Astrocyte (in vitro differentiated cells and primary cell): ENCODE results near the gene COLGALT1. TPM values are rescaled to one million over a fixed set of nuclear protein-coding genes. Genes with fewer than 3 reads are reported as not detected.

ENCODE experiments used
- DNase-seq: peaks from one replicate; pipeline ENCODE4 v3.0.0-alpha.2; 2010; ENCODE audit warnings: low read depth
- FAIRE-seq: peaks from 2 replicates; lab custom pipeline; 2011; peaks lifted over from hg19 to GRCh38; lab: Jason Lieb, UNC
- H2AFZ ChIP-seq: 2 replicates; pipeline ENCODE4 v1.6.0; 2012; ENCODE audit warnings: low read depth, low read length, inconsistent platforms
- H3K27ac ChIP-seq: 2 replicates; pipeline ENCODE4 v1.5.1; 2011; ENCODE audit warnings: low read depth, low read length, inconsistent platforms
- H3K27me3 ChIP-seq: 2 replicates; pipeline ENCODE4 v1.6.0; 2011; ENCODE audit warnings: low read length, inconsistent platforms; ENCODE audit not compliant: insufficient read depth
- H3K36me3 ChIP-seq: 2 replicates; pipeline ENCODE4 v1.5.1; 2011; ENCODE audit warnings: low read length, inconsistent platforms; ENCODE audit not compliant: insufficient read depth
- H3K4me1 ChIP-seq: 2 replicates; pipeline ENCODE4 v1.5.1; 2011; ENCODE audit warnings: low read length, inconsistent platforms; ENCODE audit not compliant: insufficient read depth
- H3K4me2 ChIP-seq: 2 replicates; pipeline ENCODE4 v1.6.0; 2012; ENCODE audit warnings: low read length, inconsistent platforms
- H3K4me3 ChIP-seq: 2 replicates; pipeline ENCODE4 v1.5.1; 2011; ENCODE audit warnings: low read depth, mild to moderate bottlenecking, low read length, inconsistent platforms; ENCODE audit not compliant: insufficient read depth
- H3K79me2 ChIP-seq: 2 replicates; pipeline ENCODE4 v1.6.0; 2012; ENCODE audit warnings: mild to moderate bottlenecking, low read length, inconsistent platforms; ENCODE audit not compliant: insufficient read depth
- H3K9ac ChIP-seq: 2 replicates; pipeline ENCODE4 v1.6.0; 2012; ENCODE audit warnings: mild to moderate bottlenecking, low read length, inconsistent platforms
- H3K9me3 ChIP-seq: 2 replicates; pipeline ENCODE4 v1.5.1; 2012; ENCODE audit warnings: low read depth, mild to moderate bottlenecking, low read length, inconsistent platforms; ENCODE audit not compliant: insufficient read depth
- H4K20me1 ChIP-seq: 2 replicates; pipeline ENCODE4 v1.6.0; 2012; ENCODE audit warnings: low read length, inconsistent platforms; ENCODE audit not compliant: insufficient read depth
- H3K27ac Mint-ChIP-seq: one replicate; pipeline ENCODE4 v1.8.0; 2021; ENCODE audit warnings: mild to moderate bottlenecking, mixed read lengths; ENCODE audit not compliant: unreplicated experiment
- H3K27me3 Mint-ChIP-seq: one replicate; pipeline ENCODE4 v1.8.0; 2021; ENCODE audit warnings: low read depth, mixed read lengths; ENCODE audit not compliant: unreplicated experiment
- H3K36me3 Mint-ChIP-seq: one replicate; pipeline ENCODE4 v1.8.0; 2021; ENCODE audit warnings: low read depth, mixed read lengths; ENCODE audit not compliant: unreplicated experiment
- H3K4me1 Mint-ChIP-seq: one replicate; pipeline ENCODE4 v1.8.0; 2021; ENCODE audit warnings: low read depth, mixed read lengths; ENCODE audit not compliant: unreplicated experiment
- H3K4me3 Mint-ChIP-seq: one replicate; pipeline ENCODE4 v1.8.0; 2021; ENCODE audit warnings: mild to moderate bottlenecking, moderate library complexity, mixed read lengths; ENCODE audit not compliant: unreplicated experiment
- H3K9me3 Mint-ChIP-seq: one replicate; pipeline ENCODE4 v1.8.0; 2021; ENCODE audit warnings: mild to moderate bottlenecking, mixed read lengths; ENCODE audit not compliant: unreplicated experiment
- EZH2 ChIP-seq: IDR thresholded peaks from 2 replicates; pipeline ENCODE4 v1.6.1; 2012; ENCODE audit warnings: mild to moderate bottlenecking, low read length, inconsistent platforms; ENCODE audit not compliant: insufficient read depth
- total RNA-seq: library from RNA; stranded (reverse); gene quantifications from 2 replicates; pipeline ENCODE4 v1.2.1, GENCODE V29; 2021
- TF ChIP-seq, protein P1 (sequence below): IDR thresholded peaks from 2 replicates; pipeline ENCODE4 v1.5.1; 2011; ENCODE audit warnings: low read depth, mild to moderate bottlenecking, inconsistent platforms, low read length, moderate library complexity; ENCODE audit not compliant: insufficient read depth

The COLGALT1 gene
- total RNA-seq, 1 donor from 2014 or later = 137 TPM

DNA sequence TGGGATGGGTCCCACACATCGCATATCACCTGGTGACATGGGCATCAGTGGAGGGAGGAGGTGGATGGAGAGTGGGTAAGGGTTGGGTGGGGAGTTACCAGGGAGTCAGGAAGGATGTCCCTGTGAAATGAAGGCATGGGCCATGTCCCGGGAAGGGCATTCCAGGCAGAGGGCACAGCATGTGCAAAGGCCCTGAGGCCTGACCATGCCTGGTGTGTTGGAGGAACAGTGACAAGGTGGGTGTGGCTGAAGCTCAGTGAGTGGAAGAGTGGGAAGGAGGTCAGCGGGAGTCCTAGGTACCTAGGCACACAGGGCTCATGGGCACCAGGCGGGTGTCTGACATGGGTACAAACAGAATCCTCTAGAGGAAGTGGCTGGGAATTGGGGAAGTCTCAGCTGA is 11.0 kb upstream of the COLGALT1 start:
- Histone ChIP-seq H3K4me2 (no peak overlapping the region), H3K36me3 (no peaks in the 10 kb centered on the region), H4K20me1 (no peaks in the 10 kb centered on the region), H3K4me3 (no peak overlapping the region), H3K4me1 (no peaks in the 10 kb centered on the region), H3K27me3 (no peaks in the 10 kb centered on the region), H2AFZ (no peak overlapping the region), H3K27ac (no peak overlapping the region), H3K9me3 (peaks cover 3% of the 10 kb centered on the region), H3K79me2 (no peaks in the 10 kb centered on the region), H3K9ac (no peak overlapping the region)
- Mint-ChIP-seq H3K36me3 (peaks cover 2% of the 10 kb centered on the region), H3K27ac (no peak overlapping the region), H3K4me3 (no peak overlapping the region), H3K9me3 (no peaks in the 10 kb centered on the region), H3K27me3 (peaks cover 32% of the 10 kb centered on the region), H3K4me1 (peaks cover 3% of the 10 kb centered on the region)
- FAIRE-seq = no peak
- TF ChIP-seq, protein P1, sequence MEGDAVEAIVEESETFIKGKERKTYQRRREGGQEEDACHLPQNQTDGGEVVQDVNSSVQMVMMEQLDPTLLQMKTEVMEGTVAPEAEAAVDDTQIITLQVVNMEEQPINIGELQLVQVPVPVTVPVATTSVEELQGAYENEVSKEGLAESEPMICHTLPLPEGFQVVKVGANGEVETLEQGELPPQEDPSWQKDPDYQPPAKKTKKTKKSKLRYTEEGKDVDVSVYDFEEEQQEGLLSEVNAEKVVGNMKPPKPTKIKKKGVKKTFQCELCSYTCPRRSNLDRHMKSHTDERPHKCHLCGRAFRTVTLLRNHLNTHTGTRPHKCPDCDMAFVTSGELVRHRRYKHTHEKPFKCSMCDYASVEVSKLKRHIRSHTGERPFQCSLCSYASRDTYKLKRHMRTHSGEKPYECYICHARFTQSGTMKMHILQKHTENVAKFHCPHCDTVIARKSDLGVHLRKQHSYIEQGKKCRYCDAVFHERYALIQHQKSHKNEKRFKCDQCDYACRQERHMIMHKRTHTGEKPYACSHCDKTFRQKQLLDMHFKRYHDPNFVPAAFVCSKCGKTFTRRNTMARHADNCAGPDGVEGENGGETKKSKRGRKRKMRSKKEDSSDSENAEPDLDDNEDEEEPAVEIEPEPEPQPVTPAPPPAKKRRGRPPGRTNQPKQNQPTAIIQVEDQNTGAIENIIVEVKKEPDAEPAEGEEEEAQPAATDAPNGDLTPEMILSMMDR = no peak
- TF ChIP-seq EZH2 = no peak
- no peak for DNase-seq

DNA sequence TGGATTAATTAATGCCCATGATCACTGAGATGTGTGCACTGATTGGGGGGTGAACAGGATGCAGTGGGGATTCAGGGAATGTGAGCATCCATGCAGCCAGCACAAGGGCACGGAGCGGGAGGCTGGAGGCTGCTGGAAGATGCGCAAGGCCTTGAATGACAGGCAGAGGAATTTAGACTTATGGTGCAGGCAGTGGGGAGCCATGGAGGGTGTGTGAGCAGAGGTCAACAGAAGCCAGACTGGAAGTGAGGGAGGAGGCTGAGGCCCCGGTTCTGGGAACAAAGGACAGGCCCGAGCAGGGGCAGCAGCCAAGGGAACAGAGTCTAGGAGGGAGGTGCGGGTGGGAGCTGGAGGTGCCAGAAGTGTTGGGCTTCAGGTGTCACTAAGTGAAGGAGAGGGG is 7.3 kb upstream of the COLGALT1 start:
- H3K27ac ChIP-seq = no peak overlapping the region
- Mint-ChIP-seq H3K27me3 (peaks cover 13% of the 10 kb centered on the region), H3K36me3 (no peaks in the 10 kb centered on the region), H3K9me3 (no peaks in the 10 kb centered on the region), H3K27ac (no peak overlapping the region), H3K4me1 (peaks cover 3% of the 10 kb centered on the region), H3K4me3 (peak overlapping the region; percentile 62)
- H3K36me3 ChIP-seq = no peaks in the 10 kb centered on the region
- no peaks in the 10 kb centered on the region for H3K4me1 ChIP-seq
- H3K9me3 ChIP-seq = no peaks in the 10 kb centered on the region
- no peak overlapping the region for H3K9ac ChIP-seq
- no peak overlapping the region for H2AFZ ChIP-seq
- H3K4me2 ChIP-seq = no peak overlapping the region
- no peaks in the 10 kb centered on the region for H3K27me3 ChIP-seq
- no peaks in the 10 kb centered on the region for H4K20me1 ChIP-seq
- no peak overlapping the region for H3K4me3 ChIP-seq
- TF ChIP-seq, protein P1 = no peak
- TF ChIP-seq EZH2 = no peak
- FAIRE-seq (no peak), DNase-seq (no peak)
- no peaks in the 10 kb centered on the region for H3K79me2 ChIP-seq

GRCh38 chr19:17549085-17549740 is 6.2 kb upstream of the COLGALT1 start:
- FAIRE-seq (no peak), DNase-seq (no peak)
- H3K4me1 ChIP-seq = no peaks in the 10 kb centered on the region
- H3K4me2 ChIP-seq = no peak overlapping the region
- Mint-ChIP-seq H3K4me1 (peaks cover 6% of the 10 kb centered on the region), H3K36me3 (no peaks in the 10 kb centered on the region), H3K27me3 (peaks cover 13% of the 10 kb centered on the region), H3K4me3 (no peak overlapping the region), H3K27ac (no peak overlapping the region), H3K9me3 (no peaks in the 10 kb centered on the region)
- no peak overlapping the region for H2AFZ ChIP-seq
- H3K4me3 ChIP-seq = no peak overlapping the region
- H4K20me1 ChIP-seq = no peaks in the 10 kb centered on the region
- no peak overlapping the region for H3K9ac ChIP-seq
- H3K36me3 ChIP-seq = no peaks in the 10 kb centered on the region
- no peaks in the 10 kb centered on the region for H3K27me3 ChIP-seq
- H3K9me3 ChIP-seq = no peaks in the 10 kb centered on the region
- TF ChIP-seq, protein P1 = no peak
- no peak for TF ChIP-seq EZH2
- no peaks in the 10 kb centered on the region for H3K79me2 ChIP-seq
- H3K27ac ChIP-seq = no peak overlapping the region
